HG02943 (cell line): ENCODE results near the gene TUBB4A.
A peak's percentile ranks its signal among the peaks of the same experiment; 100 is the strongest.

ENCODE experiments used
- ATAC-seq: cut with Tn5 transposase; IDR thresholded peaks from one replicate; pipeline ENCODE4 v1.9.1; 2021; ENCODE audit warnings: mild to moderate bottlenecking, low read depth, moderate library complexity; ENCODE audit not compliant: unreplicated experiment

TUBB4A gene

DNA sequence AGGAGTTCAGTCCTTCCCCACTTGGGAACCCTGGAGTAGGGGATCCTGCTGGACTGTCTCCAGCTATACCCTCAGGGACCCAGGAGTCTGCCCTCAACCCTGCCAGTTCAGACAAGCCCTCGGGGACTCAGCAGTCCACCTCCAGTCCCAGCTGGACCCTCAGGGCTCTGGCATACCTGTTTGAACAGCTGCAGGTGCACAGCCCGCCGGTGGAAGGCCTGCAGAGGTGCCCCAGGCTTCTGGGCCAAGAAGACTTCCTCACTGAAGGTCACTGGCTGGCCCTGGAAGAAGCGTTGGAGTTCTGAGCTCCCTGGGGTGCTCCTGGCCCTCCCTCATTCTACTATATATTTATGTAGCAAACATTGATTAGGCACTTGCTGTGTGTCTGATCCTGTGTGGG lies 29.4 kb downstream of the TUBB4A start:
- no peak for ATAC-seq

DNA sequence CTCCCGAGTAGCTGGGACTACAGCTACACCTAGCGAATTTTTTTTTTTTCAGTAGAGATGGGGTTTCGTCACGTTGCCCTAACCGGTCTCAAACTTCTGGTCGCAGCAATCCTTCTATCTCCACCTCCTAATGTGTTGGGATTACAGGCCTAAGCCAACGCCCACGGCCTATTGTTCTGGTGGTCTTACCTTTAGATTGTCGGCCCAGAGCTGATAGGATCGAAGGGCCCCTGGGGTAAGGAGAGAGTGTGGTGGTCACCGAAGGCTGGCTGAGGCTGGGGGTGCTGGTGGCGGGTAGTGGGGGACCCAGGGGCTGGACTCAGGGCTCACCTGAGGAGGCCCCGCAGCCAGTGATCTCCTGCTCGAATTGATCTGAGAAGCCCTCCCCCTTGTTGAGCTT lies 31.0 kb downstream of the TUBB4A start:
- ATAC-seq = no peak

DNA sequence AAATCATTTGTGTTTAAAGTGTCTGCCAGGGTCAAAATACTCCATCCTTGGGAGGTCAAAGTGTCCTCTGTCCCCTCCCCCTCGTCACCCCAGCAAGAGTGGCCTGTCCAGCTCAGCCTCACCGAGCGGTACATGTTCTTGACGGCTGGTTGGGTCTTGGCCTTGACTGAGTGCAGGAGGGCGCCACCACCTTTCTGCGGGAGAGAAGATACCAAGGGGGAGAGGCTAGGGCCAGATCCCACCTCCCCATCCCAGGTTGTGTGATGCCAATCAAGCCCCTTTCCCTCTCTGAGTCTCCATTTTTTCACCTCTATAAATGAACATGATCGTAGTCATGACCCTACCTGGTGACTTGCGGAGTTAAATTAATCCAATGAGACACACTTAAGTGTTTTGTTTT lies 31.9 kb downstream of the TUBB4A start:
- no peak for ATAC-seq

DNA sequence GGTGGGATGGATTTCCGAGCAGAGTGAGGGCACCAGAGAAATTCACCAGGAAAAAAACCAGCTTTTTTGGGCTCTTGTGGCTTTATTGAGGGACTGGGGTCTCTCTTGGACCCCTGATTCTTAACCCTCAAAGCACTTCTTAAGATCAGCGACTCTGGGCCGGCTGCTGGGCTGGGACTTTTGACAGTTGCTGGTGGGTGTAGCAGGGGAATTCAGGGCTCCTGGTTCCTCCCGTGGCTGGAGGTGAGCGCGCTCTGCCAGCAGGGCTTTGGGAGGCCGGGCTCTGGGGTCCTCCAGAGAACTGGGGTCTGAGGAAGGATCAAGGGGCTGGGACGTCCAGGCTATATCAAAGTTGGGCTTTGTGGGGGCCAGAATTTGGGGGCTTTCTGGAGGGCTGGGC lies 34.7 kb downstream of the TUBB4A start:
- no peak for ATAC-seq

DNA sequence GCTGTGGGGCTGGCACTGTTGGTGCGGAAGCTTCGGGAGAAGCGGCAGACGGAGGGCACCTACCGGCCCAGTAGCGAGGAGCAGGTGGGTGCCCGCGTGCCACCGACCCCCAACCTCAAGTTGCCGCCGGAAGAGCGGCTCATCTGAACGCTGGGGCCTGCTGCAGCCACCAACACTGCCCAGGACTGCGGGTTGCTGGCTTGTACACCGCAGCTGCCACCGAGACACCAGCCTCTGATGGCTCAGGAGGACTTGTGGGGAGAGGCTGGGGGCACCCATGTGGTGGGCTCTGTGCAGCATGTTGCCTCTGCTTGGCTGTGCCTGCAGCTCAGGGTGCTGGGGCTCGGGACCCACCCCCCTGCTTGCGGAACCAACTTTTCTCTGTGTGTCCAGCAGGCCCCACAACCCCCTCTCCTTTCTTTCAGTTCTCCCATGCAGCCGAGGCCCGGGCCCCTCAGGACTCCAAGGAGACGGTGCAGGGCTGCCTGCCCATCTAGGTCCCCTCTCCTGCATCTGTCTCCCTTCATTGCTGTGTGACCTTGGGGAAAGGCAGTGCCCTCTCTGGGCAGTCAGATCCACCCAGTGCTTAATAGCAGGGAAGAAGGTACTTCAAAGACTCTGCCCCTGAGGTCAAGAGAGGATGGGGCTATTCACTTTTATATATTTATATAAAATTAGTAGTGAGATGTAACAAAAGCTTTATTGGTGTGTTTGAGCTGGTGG lies 35.4 kb downstream of the TUBB4A start:
- no peak for ATAC-seq

DNA sequence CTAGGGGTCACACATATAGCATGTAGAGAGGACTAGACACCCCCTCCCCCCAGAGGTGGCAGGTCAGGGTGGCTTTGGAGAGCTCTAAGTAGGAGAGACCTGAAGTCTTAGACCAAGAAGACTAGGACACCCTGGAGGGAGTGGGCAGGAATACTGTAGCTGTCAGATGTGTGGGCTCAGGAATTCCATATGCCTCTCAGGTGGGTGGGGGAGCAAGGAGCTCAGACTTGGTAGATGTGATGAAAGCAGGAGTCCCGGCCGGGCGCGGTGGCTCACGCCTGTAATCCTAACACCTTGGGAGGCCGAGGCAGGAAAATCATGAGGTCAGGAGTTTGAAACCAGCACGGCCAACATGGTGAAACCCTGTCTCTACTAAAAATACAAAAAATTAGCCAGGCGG lies 36.4 kb downstream of the TUBB4A start:
- ATAC-seq = no peak

DNA sequence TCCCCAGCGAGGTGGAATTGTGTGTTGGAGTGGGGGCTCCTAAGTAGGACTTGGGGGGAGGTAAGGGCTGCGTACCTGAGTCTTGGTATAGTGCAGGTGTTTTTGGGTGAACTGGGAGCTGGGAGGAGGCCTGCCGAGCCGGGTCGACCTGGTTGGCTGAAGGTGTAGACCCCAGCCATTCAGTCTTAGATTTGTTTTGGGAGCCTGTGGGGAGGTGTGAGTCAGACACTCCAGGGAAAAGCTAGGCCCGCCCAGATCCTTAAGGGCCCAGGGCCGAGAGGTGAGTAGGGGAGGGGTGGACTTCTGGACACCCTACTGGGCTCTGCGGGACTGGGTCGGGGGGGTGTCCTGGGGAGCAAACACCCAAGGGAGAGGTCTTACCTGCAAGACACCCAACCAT lies 37.1 kb downstream of the TUBB4A start:
- no peak for ATAC-seq

DNA sequence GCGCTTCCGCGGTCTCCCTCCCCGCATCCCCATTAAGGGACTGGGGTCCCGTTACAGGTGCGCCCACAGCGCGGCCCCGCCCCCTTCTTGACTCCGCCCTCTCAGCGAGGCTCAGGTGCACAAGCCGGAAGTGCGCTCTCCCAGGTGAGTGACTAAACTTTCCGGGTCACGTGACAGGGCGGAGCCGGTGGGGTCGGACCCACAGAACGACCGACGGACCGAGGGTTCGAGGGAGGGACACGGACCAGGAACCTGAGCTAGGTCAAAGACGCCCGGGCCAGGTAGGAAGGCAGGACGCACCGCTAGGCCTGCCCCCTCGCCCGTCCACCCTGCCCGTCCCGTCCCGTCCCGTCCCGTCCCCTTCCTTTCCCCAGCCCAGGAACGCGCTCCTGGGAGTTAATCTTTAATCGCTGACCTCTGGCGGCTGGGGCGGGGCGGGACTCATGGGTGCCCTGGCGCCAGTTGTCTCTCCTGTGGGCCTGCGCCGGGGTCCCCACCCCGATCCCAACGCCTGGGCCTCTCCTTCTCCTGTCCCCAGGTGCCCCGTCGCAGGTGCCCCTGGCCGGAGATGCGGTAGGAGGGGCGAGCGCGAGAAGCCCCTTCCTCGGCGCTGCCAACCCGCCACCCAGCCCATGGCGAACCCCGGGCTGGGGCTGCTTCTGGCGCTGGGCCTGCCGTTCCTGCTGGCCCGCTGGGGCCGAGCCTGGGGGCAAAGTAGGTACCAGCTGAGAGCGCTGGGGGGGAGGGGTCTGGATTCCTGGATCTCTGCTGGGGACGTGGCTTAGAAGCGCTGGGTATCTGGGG lies 37.8 kb downstream of the TUBB4A start, which contains the start of gene CRB3:
Gene CRB3 (plus strand): TSS at position 202 of the 804 bp plus-strand sequence. CDS start 431 bp downstream, at position 633.
- no peak for ATAC-seq

DNA sequence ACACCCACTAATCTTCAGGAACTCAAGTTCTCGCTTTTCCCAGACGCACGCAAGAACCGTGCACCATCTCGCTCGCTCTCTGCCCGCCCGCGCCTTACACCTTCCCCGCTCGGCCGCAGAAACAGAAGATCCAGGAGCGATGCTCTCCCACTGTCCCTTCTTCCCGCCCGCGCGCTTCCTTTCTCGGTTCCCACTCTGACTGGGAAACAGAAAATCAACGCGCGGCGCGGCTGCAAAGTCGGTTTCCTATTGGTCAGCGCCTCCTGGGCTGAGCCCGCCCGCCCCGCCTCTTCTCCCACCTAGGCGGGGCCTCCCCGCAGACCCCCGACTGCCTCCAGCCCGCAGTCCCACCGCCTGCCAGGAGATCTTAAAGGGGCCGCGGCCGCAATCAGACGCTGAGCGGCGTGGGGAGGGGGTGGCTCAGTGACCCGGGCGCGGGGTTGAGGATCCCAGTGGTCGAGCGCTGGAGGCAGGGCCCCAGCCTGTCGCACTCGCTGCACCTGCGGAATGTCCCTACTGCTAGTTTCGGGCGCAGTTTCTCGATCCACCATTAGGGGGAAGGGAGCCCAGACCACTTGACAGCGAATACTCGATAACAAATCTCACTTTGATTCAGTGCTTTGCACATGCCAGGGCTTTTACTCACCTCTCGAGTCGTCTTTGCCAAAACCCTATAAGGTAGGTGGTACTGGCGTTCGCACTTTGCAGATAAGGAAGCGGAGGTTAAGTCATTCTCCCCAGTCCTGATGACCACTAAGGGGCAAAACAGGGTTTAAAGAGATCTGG lies 41.8 kb downstream of the TUBB4A start:
- peak; percentile 67 for ATAC-seq

DNA sequence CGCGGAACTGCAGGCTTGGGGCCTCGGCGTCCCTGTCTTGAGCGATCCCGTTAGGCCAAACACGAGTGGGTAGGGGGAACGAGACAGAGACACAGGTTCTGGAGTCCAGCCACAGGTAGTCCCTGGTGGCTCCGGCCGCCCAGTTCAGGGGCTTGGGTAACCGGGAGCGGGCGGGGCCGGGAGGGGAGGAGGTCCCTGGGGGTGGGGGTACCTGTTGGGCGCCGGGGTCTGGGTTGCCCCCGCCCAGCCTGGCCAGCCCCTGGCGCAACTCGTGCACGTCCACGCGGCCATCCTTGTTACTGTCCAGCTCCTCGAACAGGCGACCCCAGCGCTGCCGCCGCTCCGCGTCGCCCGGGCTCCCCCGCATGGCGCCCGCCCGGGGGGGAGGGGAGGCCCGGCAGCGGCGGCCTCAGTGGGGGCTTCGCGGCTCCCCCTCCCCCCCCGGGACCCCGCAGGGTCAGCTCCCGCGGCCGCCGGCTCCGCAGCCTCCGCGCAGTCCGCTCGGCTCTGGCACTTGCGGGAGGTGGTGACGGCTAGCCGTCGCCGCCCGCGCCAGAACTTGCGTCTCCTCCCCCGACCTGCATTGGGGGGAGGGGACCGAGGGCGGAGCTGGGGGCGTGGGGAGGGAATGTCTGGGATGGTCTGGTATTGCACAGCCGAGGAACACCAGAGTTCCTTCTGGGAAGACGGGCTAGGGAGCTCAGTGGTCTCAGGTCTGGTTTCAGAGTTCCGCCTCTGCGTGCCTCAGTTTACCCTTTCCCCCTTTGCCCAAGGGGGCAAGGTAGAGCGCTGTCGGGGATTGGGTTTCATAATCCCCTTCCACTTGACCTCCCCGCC lies 42.6 kb downstream of the TUBB4A start, which contains the start of gene SLC25A23:
Gene SLC25A23 (minus strand): TSS at position 531 of the 837 bp plus-strand sequence. CDS start 164 bp downstream, at position 367.
- peak; percentile 23 for ATAC-seq

DNA sequence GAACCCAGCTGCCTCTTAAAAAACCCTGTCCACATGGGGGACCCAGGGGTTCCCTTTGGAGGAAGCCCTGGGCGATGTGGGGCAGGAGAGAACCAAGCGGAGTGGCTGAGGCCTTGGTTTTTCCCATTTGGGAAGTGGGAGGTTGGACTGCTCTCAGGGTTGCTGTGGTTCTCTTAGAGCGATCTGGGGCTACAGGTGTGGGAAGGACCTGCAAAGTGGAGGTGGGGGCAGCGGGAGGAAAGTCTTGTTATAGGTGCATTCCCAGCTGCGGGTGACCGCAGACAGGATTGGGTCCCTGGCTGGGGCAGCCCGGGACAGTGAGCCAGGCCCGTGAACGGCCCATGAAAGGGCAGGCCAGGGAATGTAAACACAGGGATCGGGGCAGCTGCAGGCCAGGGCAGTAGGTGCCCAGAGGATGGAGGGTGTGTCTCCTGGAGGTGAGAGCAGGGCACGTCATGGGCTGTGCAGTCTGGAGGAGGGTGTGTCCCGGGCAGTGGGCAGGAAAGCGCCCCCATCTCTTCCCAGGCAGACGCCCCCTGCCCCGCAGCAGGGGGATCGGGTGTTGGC lies 43.3 kb downstream of the TUBB4A start:
- no peak for ATAC-seq

DNA sequence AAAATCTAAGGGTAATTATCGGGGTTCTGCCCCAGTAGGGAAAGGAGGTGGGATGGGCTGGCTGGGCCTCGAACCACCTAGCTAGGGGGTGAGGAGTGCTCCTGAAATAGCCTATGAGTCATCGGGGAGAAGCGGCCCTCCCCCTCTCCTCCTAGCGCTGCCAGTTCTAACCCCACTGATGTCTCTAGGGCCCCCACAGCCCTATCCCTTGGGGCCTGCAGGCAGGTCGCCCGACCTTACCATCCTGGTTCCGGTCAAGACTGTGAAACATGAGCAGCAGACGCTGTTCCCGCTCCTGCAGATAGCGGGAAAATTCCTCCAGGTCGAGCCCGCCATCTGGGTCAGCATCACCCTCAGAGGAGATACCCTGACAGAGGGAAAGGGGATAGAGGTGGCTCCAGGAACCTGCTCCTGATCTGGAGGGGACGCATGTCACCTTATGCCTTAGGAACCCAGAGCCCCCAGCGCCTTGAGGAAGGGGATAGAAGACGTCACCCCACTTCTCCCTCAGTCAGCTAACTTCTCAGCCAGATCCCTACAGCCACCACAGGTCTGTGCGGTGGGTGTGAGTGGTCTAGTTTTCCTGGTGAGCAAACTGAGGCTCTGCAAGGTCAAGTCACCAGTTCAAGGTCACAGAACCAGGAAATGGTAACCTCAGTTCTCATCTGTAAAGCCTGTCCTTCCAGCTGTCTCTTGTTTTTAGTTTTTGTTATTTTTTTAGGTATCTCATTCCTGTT lies 44.0 kb downstream of the TUBB4A start:
- no peak for ATAC-seq

DNA sequence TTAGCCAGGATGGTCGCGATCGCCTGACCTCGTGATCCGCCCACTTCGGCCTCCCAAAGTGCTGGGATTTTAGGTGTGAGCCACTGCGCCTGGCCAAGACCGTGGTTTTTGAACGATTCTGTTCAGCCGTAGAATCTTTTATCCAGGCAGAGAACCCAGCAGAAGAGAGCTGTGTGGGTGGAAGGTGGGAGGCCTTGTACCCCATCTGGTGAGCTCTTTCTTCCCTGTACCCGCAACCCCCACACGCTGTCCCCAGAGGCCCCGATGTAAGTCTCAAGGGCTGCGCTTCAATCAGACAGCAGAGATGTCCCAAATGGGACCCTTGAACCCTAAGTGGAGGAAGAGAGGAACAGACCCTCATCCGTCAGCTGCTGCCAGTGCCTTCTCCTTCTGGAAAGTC lies 46.2 kb downstream of the TUBB4A start:
- ATAC-seq = no peak

DNA sequence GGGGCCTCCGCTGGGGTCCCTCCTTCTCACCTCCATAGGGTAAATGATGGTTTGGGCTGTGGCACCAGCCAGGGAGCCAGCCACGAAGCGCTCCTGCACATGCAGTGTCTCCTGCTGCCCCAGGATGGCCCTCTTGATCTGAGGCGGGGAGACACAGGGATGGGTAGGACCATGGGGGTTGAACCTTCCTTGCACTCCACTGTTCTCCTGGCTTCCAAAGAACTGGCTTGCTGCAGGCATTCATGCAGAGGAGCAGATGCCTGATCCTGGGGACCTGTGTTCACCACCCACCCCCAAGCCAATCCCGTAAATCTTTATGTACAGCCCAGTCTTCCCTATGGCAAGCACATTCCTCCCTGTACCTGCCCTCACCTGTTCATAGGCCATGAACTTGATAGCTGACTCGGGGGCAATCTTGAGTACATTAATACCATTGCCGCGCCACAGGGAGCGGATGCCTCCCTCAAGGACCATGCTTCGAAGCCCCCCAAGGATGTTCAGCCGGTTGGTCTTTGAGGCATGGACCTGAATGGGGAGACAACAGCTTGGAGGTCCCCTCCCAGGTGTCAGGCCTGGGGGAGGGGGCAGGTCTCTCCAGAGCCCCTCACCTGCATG lies 48.1 kb downstream of the TUBB4A start:
- ATAC-seq = no peak

DNA sequence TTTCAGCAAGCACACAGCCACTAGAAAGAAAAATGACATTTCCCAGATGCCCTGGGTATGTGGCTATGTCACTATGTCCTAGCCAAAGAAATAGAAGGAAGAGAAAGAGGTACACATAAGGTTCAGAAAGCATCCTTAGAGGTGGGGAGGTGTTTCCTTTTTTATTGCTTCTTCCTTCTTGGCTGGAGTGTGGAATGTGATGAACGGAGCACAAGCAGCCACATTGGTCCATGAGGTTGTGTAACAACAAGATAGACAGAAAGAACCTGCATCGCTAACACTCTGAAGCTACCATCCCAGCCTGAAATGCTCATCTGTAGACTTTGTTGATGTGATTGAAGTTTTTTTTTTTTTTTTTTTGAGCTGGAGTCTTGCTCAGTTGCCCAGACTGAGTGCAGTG lies 49.2 kb downstream of the TUBB4A start:
- ATAC-seq = no peak

DNA sequence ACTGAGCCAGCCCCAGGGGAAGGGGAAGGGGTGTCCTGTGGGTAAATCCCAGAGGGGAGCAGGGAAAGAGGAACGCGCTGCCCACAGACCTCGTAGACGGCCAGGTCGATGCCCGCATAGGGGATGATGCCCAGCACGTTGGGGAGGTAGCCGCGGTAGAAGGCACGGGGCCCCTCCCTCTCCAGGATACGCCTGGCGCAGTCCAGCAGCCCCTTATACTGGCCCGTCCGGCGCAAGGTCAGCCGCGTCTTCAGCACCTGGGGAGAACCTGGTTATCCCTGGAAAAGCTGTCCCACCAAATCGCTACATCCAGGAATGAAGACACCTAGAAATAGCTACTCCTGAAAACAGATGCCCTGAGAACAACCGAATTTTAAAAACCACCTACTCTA lies 49.9 kb downstream of the TUBB4A start:
- ATAC-seq = no peak

DNA sequence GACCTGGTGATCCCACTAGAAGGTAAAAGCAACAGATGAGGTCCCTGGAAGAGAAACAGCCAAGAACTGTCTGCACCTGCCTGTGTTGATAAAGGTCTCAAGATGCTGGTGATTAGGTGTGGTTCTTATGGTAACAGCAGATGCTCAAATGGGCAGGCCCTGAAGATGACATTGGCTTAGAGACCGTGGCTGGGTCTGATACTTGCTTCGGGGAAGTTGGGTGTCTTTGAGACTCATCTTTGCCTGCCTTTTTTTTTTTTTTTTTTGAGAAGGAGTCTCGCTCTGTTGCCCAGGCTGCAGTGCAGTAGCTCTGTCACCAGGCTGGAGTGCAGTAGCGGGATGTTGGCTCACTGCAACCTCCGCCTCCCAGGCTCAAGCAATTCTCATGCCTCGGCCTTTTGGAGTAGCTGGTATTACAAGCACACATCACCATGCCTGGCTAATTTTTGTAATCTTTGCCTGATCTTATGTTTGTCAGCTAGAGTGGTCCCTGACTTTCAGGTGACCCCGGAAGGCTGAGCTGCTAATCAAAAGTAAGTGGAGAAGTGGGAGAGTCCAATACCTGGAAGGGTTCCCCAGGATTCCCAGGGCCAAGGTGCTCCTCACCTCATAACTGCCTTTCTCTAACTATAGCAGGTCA lies 50.4 kb downstream of the TUBB4A start:
- no peak for ATAC-seq

DNA sequence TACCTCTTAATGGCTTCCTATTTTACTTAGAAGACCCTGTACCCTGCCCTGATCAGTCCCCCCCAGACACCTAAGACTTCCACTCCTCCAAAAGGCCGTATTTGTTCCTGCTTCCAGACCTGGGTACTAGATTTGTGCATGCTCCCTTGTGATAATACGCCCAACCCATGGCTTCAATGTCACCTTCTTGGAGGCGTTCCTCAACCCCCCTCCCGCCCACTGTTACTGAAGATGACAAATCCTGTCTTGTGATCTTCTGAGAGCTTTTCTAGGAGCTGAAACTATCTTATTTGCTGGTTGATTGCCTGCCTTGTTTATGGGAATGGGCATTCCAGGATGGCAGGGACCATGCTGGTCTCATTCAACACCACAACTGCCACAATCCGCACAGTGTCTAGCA lies 51.9 kb downstream of the TUBB4A start:
- ATAC-seq = no peak
